NCI-H526 treated with DMSO at 0.1 percent for 48 hours (cell line): ENCODE results near the gene DAGLA.

Experiments used
- DNase-seq: peaks from one replicate; lab custom pipeline; 2025; lab: John Stamatoyannopoulos, UW

DAGLA gene

GRCh38 chr11:61690706-61691379 lies 10.7 kb downstream of the DAGLA start:
- no peak for DNase-seq

GRCh38 chr11:61691380-61692156 lies 11.4 kb downstream of the DAGLA start:
- no peak for DNase-seq

GRCh38 chr11:61693922-61694601 lies 13.9 kb downstream of the DAGLA start:
- DNase-seq = no peak

- no peak for DNase-seq
Measured at GRCh38 chr11:61694602-61694939, 14.4 kb downstream of the DAGLA start.

- no peak for DNase-seq
Measured at GRCh38 chr11:61694946-61695706, 14.9 kb downstream of the DAGLA start.

- no peak for DNase-seq
Measured at GRCh38 chr11:61695917-61696316, 15.7 kb downstream of the DAGLA start.

GRCh38 chr11:61696602-61697001 lies 16.4 kb downstream of the DAGLA start:
- DNase-seq = no peak

GRCh38 chr11:61697078-61697502 lies 16.9 kb downstream of the DAGLA start:
- no peak for DNase-seq

GRCh38 chr11:61697764-61698163 lies 17.6 kb downstream of the DAGLA start:
- no peak for DNase-seq

GRCh38 chr11:61698173-61698948 lies 18.2 kb downstream of the DAGLA start:
- no peak for DNase-seq

GRCh38 chr11:61699737-61700160 lies 19.6 kb downstream of the DAGLA start:
- peak; percentile 20 for DNase-seq

GRCh38 chr11:61700212-61700611 lies 20.0 kb downstream of the DAGLA start:
- no peak for DNase-seq

GRCh38 chr11:61700720-61701119 lies 20.5 kb downstream of the DAGLA start:
- no peak for DNase-seq

- peak; percentile 23 for DNase-seq
Measured at GRCh38 chr11:61701242-61701886, 21.2 kb downstream of the DAGLA start.

- no peak for DNase-seq
Measured at GRCh38 chr11:61702701-61703312, 22.6 kb downstream of the DAGLA start.

- DNase-seq = no peak
Measured at GRCh38 chr11:61704838-61705237, 24.6 kb downstream of the DAGLA start.

GRCh38 chr11:61706452-61707400 lies 26.5 kb downstream of the DAGLA start:
- DNase-seq = no peak

- DNase-seq = no peak
Measured at GRCh38 chr11:61707574-61707973, 27.4 kb downstream of the DAGLA start.

GRCh38 chr11:61709110-61709509 lies 28.9 kb downstream of the DAGLA start:
- DNase-seq = no peak
